Activated CD4-positive, alpha-beta T cell treated with anti-CD3 and anti-CD28 coated beads, Interleukin-2, amount 10 ng/mL, durations not matched to agents 24 days and 14 days (primary cell): ENCODE measurements around the gene CTXND2. TPM values are rescaled to one million over a fixed set of nuclear protein-coding genes. Genes with fewer than 3 reads are reported as not detected.
"Not testable (repeated sequence)": the region's sequence is repeated elsewhere in the genome, so short reads cannot be mapped to it uniquely, and the experiment has no call there.

Experiments used
- DNase-seq: peaks from one replicate; pipeline ENCODE4 v3.0.0; 2022
- H3K27ac Mint-ChIP-seq: one replicate; pipeline ENCODE4 v1.8.0; 2022; ENCODE audit warnings: mild to moderate bottlenecking, mixed read lengths
- H3K27me3 Mint-ChIP-seq: one replicate; pipeline ENCODE4 v1.8.0; 2022; ENCODE audit warnings: mixed read lengths
- H3K36me3 Mint-ChIP-seq: one replicate; pipeline ENCODE4 v1.8.0; 2022; ENCODE audit warnings: low read depth, mild to moderate bottlenecking, mixed read lengths
- H3K4me1 Mint-ChIP-seq: one replicate; pipeline ENCODE4 v1.8.0; 2021; ENCODE audit warnings: mixed read lengths
- H3K4me3 Mint-ChIP-seq: one replicate; pipeline ENCODE4 v1.8.0; 2022; ENCODE audit warnings: mild to moderate bottlenecking, moderate library complexity, mixed read lengths
- H3K9me3 Mint-ChIP-seq: one replicate; pipeline ENCODE4 v1.8.0; 2021; ENCODE audit warnings: mixed read lengths
- intact Hi-C: fragments of 100-400 bp; cut with micrococcal nuclease; formaldehyde crosslinking; loops from one replicate; pipeline ENCODE4 v1.15.1; 2023
- total RNA-seq: library from RNA; stranded (reverse); gene quantifications from 2 replicates; pipeline ENCODE4 v1.2.3, GENCODE V29; 2022

Gene CTXND2
- total RNA-seq, 1 donor from 2014 or later: not detected

DNA sequence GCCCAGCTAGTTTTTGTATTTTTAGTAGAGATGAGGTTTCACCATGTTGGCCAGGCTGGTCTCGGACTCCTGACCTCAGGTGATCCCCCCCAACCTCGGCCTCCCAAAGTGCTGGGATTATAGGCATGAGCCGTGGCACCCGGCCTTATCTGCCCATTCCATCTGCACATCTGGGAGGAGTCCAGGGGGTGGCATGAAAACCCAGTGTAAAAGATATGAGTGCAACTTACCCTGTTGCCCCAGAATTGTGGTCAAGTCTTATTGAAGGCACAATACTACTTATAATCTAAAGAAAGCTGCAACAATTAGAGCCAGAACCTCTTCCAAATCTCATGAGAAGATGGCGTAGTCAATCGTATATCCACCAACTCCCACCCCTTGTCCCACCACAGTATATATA lies 18.4 kb downstream of the CTXND2 start:
- H3K27me3 Mint-ChIP-seq: peaks cover 3% of the 10 kb centered on the region
- H3K4me3 Mint-ChIP-seq: no peak overlapping the region
- no peak overlapping the region for H3K27ac Mint-ChIP-seq
- peaks cover 4% of the 10 kb centered on the region for H3K4me1 Mint-ChIP-seq
- DNase-seq: no peak
- H3K9me3 Mint-ChIP-seq: peaks cover 3% of the 10 kb centered on the region
- no peaks in the 10 kb centered on the region for H3K36me3 Mint-ChIP-seq
- intact Hi-C loops: no loop called here

GRCh38 chr1:150906329-150906728 lies 19.4 kb downstream of the CTXND2 start:
- H3K9me3 Mint-ChIP-seq: peaks cover 3% of the 10 kb centered on the region

GRCh38 chr1:150906813-150907212 lies 19.9 kb downstream of the CTXND2 start:
- no peak for DNase-seq
- Mint-ChIP-seq H3K36me3 (no peaks in the 10 kb centered on the region), H3K9me3 (peaks cover 3% of the 10 kb centered on the region), H3K27me3 (peaks cover 2% of the 10 kb centered on the region), H3K27ac (peak overlapping the region; percentile 15), H3K4me1 (peaks cover 4% of the 10 kb centered on the region), H3K4me3 (no peak overlapping the region)
- intact Hi-C loops: no loop called here

More at GRCh38 chr1:150906329-150906728, 19.4 kb downstream of the CTXND2 start:
- Mint-ChIP-seq H3K4me3 (no peak overlapping the region), H3K4me1 (peaks cover 4% of the 10 kb centered on the region), H3K27me3 (peaks cover 3% of the 10 kb centered on the region), H3K27ac (no peak overlapping the region), H3K36me3 (no peaks in the 10 kb centered on the region)
- intact Hi-C loops: no loop called here
- no peak for DNase-seq

GRCh38 chr1:150909585-150910180 lies 22.7 kb downstream of the CTXND2 start:
- H3K4me1 Mint-ChIP-seq: peaks cover 4% of the 10 kb centered on the region
- no peak overlapping the region for H3K4me3 Mint-ChIP-seq
- peaks cover 3% of the 10 kb centered on the region for H3K9me3 Mint-ChIP-seq
- DNase-seq: no peak
- no peak overlapping the region for H3K27ac Mint-ChIP-seq
- H3K27me3 Mint-ChIP-seq: no peaks in the 10 kb centered on the region
- no peaks in the 10 kb centered on the region for H3K36me3 Mint-ChIP-seq
- intact Hi-C loops: no loop called here

DNA sequence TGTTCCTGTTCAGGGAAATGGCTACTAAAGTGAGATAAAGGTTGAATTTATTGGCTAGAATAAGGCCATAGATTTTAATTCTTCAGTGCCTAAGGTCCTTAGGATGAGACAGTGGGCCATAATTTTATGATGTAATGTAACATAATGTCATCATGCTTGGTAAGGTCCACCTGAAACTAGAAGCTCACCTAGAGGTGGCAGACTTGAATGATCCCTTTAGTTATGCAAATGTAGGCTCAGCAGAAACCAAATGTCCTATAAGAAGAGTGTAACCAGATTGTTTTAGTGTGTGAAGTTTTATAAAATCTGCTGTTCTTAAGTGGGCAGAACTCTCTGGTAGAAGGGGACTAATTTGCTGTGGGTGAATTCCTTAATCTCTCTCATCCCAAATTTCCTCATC lies 25.7 kb downstream of the CTXND2 start:
- no peak overlapping the region for H3K4me3 Mint-ChIP-seq
- no peaks in the 10 kb centered on the region for H3K27me3 Mint-ChIP-seq
- H3K36me3 Mint-ChIP-seq: no peaks in the 10 kb centered on the region
- peaks cover 3% of the 10 kb centered on the region for H3K9me3 Mint-ChIP-seq
- H3K27ac Mint-ChIP-seq: no peak overlapping the region
- DNase-seq: no peak
- intact Hi-C loops: no loop called here
- H3K4me1 Mint-ChIP-seq: no peaks in the 10 kb centered on the region

- intact Hi-C loops: no loop called here
- Mint-ChIP-seq H3K27me3 (no peaks in the 10 kb centered on the region), H3K9me3 (no peaks in the 10 kb centered on the region), H3K4me1 (peaks cover 5% of the 10 kb centered on the region), H3K36me3 (no peaks in the 10 kb centered on the region), H3K27ac (no peak overlapping the region), H3K4me3 (no peak overlapping the region)
- no peak for DNase-seq
Measured at GRCh38 chr1:150917387-150917786, 30.5 kb downstream of the CTXND2 start.

DNA sequence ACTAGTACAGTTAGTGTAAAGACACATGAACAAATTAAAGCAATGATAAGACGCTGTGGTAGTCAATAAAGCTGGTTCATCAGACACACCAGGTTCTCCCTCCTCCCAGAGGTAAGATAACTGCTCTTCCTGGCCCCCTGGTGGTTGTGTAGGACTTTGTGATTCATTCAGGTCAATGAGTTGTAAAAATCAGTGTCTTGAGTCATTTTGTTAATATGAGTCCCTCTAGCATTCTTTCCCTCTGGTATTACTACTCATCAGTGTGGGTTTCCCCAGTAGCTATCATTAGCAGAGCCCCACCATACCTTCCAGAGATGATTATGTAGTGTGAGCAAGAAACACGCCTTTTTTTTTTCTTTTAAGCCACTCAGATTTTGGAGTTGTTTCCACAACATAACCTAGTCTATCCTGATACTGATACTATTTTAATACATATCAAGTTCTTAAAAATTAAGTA lies 35.6 kb downstream of the CTXND2 start:
- peak; percentile 92 for DNase-seq
- Mint-ChIP-seq H3K27ac (no peak overlapping the region), H3K9me3 (no peaks in the 10 kb centered on the region), H3K4me1 (peaks cover 21% of the 10 kb centered on the region), H3K36me3 (peaks cover 8% of the 10 kb centered on the region), H3K4me3 (peak overlapping the region; percentile 21), H3K27me3 (no peaks in the 10 kb centered on the region)
- intact Hi-C loops: loop anchor here (1.0 to 2.0 kb wide), 6 partner anchors 32 to 226 kb away; partner anchors contain the start of genes ARNT, CTSS and GOLPH3L

DNA sequence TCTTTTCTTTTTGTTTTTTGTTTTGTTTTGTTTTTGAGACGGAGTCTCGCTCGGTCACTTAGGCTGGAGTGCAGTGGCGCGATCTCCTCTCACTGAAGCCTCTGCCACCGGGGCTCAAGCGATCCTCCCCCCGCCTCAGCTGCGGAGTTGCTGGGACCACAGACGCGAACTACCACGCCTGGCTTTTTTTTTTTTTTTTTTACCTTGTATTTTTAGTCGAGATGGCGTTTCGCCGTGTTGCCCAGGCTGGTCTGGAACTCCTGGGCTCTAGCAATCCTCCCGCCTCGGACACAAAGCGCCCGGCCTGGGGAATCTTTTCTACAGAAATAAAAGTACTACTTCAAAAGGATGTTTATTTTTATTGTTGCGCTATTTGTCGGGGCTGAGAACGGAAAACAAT lies 38.1 kb downstream of the CTXND2 start:
- intact Hi-C loops: no loop called here
- no peaks in the 10 kb centered on the region for H3K9me3 Mint-ChIP-seq
- peaks cover 28% of the 10 kb centered on the region for H3K4me1 Mint-ChIP-seq
- H3K36me3 Mint-ChIP-seq: peaks cover 31% of the 10 kb centered on the region
- H3K4me3 Mint-ChIP-seq: peak overlapping the region; percentile 93
- H3K27me3 Mint-ChIP-seq: no peaks in the 10 kb centered on the region
- peak; percentile 65 for DNase-seq
- H3K27ac Mint-ChIP-seq: peak overlapping the region; percentile 97

GRCh38 chr1:150926097-150926741 lies 39.3 kb downstream of the CTXND2 start, which contains the start of gene SETDB1:
TSS of gene SETDB1 (plus strand) at chr1:150926363. CDS start at chr1:150927715, 1,352 bp downstream.
- Mint-ChIP-seq H3K4me1 (peaks cover 28% of the 10 kb centered on the region), H3K27me3 (no peaks in the 10 kb centered on the region), H3K9me3 (no peaks in the 10 kb centered on the region), H3K36me3 (peaks cover 42% of the 10 kb centered on the region), H3K27ac (peak within 1 kb of the TSS; percentile 97), H3K4me3 (peak within 1 kb of the TSS; percentile 93)
- intact Hi-C loops: loop anchor here (1.0 to 2.0 kb wide), 3 partner anchors 50 to 364 kb away; partner anchors contain the start of genes ARNT and ENSA
- peak; percentile 97 for DNase-seq

DNA sequence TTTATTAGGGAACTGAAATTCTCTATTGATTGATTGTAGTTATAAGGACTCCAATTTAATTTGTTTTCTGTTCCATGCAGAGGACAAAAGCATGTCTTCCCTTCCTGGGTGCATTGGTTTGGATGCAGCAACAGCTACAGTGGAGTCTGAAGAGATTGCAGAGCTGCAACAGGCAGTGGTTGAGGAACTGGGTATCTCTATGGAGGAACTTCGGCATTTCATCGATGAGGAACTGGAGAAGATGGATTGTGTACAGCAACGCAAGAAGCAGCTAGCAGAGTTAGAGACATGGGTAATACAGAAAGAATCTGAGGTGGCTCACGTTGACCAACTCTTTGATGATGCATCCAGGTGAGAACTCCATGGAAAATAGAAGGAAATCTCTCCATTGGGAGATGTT lies 40.7 kb downstream of the CTXND2 start:
- H3K9me3 Mint-ChIP-seq: peaks cover 5% of the 10 kb centered on the region

GRCh38 chr1:150928286-150928685 lies 41.4 kb downstream of the CTXND2 start:
- Mint-ChIP-seq H3K36me3 (peaks cover 57% of the 10 kb centered on the region), H3K27me3 (no peaks in the 10 kb centered on the region), H3K4me1 (peaks cover 18% of the 10 kb centered on the region), H3K27ac (peak overlapping the region; percentile 47), H3K4me3 (peak overlapping the region; percentile 58), H3K9me3 (peaks cover 7% of the 10 kb centered on the region)
- no peak for DNase-seq
- intact Hi-C loops: no loop called here

More for the DNA sequence above, 40.7 kb downstream of the CTXND2 start:
- DNase-seq: no peak
- peak overlapping the region; percentile 93 for H3K4me3 Mint-ChIP-seq
- H3K4me1 Mint-ChIP-seq: peaks cover 21% of the 10 kb centered on the region
- H3K36me3 Mint-ChIP-seq: peaks cover 54% of the 10 kb centered on the region
- H3K27ac Mint-ChIP-seq: no peak overlapping the region
- H3K27me3 Mint-ChIP-seq: no peaks in the 10 kb centered on the region
- intact Hi-C loops: loop anchor here (2.0 kb wide), 1 partner anchor 299 kb away; the partner anchor contains the start of gene ENSA

DNA sequence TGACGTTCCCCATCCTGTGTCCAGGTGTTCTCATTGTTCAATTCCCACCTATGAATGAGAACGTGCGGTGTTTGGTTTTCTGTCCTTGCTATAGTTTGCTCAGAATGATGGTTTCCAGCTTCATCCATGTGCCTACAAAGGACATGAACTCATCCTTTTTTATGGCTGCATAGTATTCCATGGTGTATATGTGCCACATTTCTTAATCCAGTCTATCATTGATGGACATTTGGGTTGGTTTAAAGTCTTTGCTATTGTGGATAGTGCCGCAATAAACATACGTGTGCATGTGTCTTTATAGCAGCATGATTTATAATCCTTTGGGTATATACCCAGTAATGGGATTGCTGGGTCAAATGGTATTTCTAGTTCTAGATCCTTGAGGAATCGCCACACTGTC lies 41.8 kb downstream of the CTXND2 start:
- Mint-ChIP-seq H3K36me3 (peaks cover 57% of the 10 kb centered on the region), H3K4me1 (peaks cover 18% of the 10 kb centered on the region)
- H3K4me3 Mint-ChIP-seq, DNase-seq, intact Hi-C loops, H3K27ac Mint-ChIP-seq, H3K9me3 Mint-ChIP-seq, H3K27me3 Mint-ChIP-seq: not testable (repeated sequence)

GRCh38 chr1:150931773-150932172 lies 44.8 kb downstream of the CTXND2 start:
- Mint-ChIP-seq H3K27ac (no peak overlapping the region), H3K4me1 (peaks cover 13% of the 10 kb centered on the region), H3K36me3 (peaks cover 72% of the 10 kb centered on the region), H3K4me3 (no peak overlapping the region), H3K27me3 (no peaks in the 10 kb centered on the region), H3K9me3 (peaks cover 7% of the 10 kb centered on the region)
- intact Hi-C loops: no loop called here
- DNase-seq: no peak

DNA sequence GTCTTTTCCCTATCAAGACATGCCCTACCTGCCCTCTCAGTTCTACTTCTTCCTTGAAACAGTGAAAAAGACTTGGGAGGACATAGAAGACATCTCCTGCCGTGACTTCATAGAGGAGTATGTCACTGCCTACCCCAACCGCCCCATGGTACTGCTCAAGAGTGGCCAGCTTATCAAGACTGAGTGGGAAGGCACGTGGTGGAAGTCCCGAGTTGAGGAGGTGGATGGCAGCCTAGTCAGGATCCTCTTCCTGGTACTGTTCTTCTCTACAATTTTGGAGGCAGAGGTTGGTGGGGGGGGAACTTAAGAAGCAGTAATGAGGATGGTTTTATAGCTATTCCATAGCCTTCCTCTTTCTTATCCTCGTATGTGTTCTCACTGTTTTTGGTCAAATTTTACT lies 57.9 kb downstream of the CTXND2 start:
- no peak for DNase-seq
- H3K27me3 Mint-ChIP-seq: no peaks in the 10 kb centered on the region
- intact Hi-C loops: no loop called here
- no peak overlapping the region for H3K4me3 Mint-ChIP-seq
- H3K4me1 Mint-ChIP-seq: peaks cover 3% of the 10 kb centered on the region
- H3K36me3 Mint-ChIP-seq: peaks cover 67% of the 10 kb centered on the region
- H3K27ac Mint-ChIP-seq: peak overlapping the region; percentile 57
- H3K9me3 Mint-ChIP-seq: no peaks in the 10 kb centered on the region
